Measurements from ENCODE around the gene RUVBL1.

RUVBL1 gene

GRCh38 chr3:128089135-128089534 lies 34.5 kb downstream of the RUVBL1 start:
- TF ChIP-seq CTCF (IDR thresholded peaks at IDR 0.05) = no peak
- Histone ChIP-seq H3K9me3 (no peaks in the 10 kb centered on the region), H3K4me1 (ENCODE audit: control insufficient read depth in 1 of 2, insufficient read depth in 1 of 2, low read depth in 1 of 2, low read length in 1 of 2) (no peaks in the 10 kb centered on the region), H3K27me3 (no peaks in the 10 kb centered on the region), H3K27ac (no peak overlapping the region), H3K36me3 (no peaks in the 10 kb centered on the region), H3K4me3 (ENCODE audit: low read depth in 1 of 2, low read length in 1 of 2) (no peak overlapping the region)

DNA sequence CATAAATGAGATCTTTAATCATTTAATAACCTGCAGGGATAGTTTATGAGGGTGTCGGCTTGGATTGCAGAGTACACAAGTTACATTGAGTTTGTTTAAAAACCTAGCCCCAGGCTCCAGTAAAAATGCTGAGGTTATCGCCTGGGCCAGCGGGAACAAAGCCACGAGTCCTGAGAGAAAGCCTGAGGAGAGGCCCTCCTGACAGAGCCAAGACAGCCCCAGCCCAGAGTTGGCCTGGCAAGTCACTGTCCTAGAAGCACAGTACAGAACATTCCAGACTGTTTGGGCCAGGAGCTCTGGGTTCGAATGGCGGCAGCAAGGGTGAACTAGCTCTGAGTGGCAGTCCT lies 39.0 kb downstream of the RUVBL1 start:
- no peak overlapping the region for H3K4me3 ChIP-seq (ENCODE audit: low read depth in 1 of 2, low read length in 1 of 2)
- no peaks in the 10 kb centered on the region for H3K4me1 ChIP-seq (ENCODE audit: control insufficient read depth in 1 of 2, insufficient read depth in 1 of 2, low read depth in 1 of 2, low read length in 1 of 2)
- TF ChIP-seq CTCF (IDR thresholded peaks at IDR 0.05) = no peak
- no peaks in the 10 kb centered on the region for H3K27me3 ChIP-seq
- H3K9me3 ChIP-seq = no peaks in the 10 kb centered on the region
- no peaks in the 10 kb centered on the region for H3K36me3 ChIP-seq
- H3K27ac ChIP-seq = no peak overlapping the region

- no peak for TF ChIP-seq CTCF (IDR thresholded peaks at IDR 0.05)
- no peaks in the 10 kb centered on the region for H3K27me3 ChIP-seq
- no peaks in the 10 kb centered on the region for H3K9me3 ChIP-seq
- H3K4me3 ChIP-seq (ENCODE audit: low read depth in 1 of 2, low read length in 1 of 2) = no peak overlapping the region
- H3K27ac ChIP-seq = no peak overlapping the region
- H3K4me1 ChIP-seq (ENCODE audit: control insufficient read depth in 1 of 2, insufficient read depth in 1 of 2, low read depth in 1 of 2, low read length in 1 of 2) = no peaks in the 10 kb centered on the region
- H3K36me3 ChIP-seq = no peaks in the 10 kb centered on the region
Measured at GRCh38 chr3:128083980-128084674, 39.5 kb downstream of the RUVBL1 start.

GRCh38 chr3:128083396-128083795 lies 40.2 kb downstream of the RUVBL1 start:
- Histone ChIP-seq H3K9me3 (no peaks in the 10 kb centered on the region), H3K27me3 (no peaks in the 10 kb centered on the region), H3K27ac (no peak overlapping the region), H3K4me1 (ENCODE audit: control insufficient read depth in 1 of 2, insufficient read depth in 1 of 2, low read depth in 1 of 2, low read length in 1 of 2) (no peaks in the 10 kb centered on the region), H3K4me3 (ENCODE audit: low read depth in 1 of 2, low read length in 1 of 2) (no peak overlapping the region), H3K36me3 (no peaks in the 10 kb centered on the region)
- TF ChIP-seq CTCF (IDR thresholded peaks at IDR 0.05) = no peak

DNA sequence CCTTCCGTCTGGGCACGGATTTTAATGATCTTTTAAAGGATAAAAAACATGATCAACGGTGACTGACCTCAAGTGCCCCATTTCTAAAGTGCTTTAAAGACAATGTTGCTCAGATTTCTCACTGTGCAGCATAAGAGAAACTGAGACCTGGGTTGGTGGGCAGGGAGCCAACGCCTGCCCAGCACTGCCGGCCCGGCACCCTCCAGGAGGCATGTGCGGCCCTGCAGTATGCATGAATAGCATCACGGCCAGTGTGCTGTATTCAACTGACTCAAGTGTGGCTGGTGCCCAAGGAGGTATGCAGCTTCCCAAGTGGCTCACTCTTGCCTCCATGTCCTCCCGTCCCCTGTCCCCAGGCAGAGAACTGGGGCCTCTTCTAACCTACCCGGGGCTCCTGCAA lies 41.1 kb downstream of the RUVBL1 start:
- Histone ChIP-seq H3K27me3 (no peaks in the 10 kb centered on the region), H3K4me3 (ENCODE audit: low read depth in 1 of 2, low read length in 1 of 2) (no peak overlapping the region), H3K27ac (no peak overlapping the region), H3K4me1 (ENCODE audit: control insufficient read depth in 1 of 2, insufficient read depth in 1 of 2, low read depth in 1 of 2, low read length in 1 of 2) (peaks cover under 1 to 1% of the 10 kb centered on the region in 2 experiments), H3K9me3 (no peaks in the 10 kb centered on the region), H3K36me3 (no peaks in the 10 kb centered on the region)
- no peak for TF ChIP-seq CTCF (IDR thresholded peaks at IDR 0.05)
